GM23338 (cell line): ENCODE data around the gene CLSTN2. TPM values are rescaled to one million over a fixed set of nuclear protein-coding genes. Genes with fewer than 3 reads are reported as not detected.

Experiments
- ATAC-seq: fragments of 200-7000 bp; cut with Tn5 transposase; 3 replicates; pipeline ENCODE4 v1.9.1; 2020
- DNase-seq: peaks from one replicate; pipeline ENCODE4 v3.0.0-alpha.2; 2015; ENCODE audit warnings: low spot score
- H2AFZ ChIP-seq: fragments of 200-600 bp; sonication (generic); 2 replicates; pipeline ENCODE4 v1.8.0; 2016; ENCODE audit warnings: antibody characterized with exemption, mild to moderate bottlenecking, moderate library complexity
- H3F3A ChIP-seq: fragments of 200-600 bp; sonication (generic); replicated peaks from 2 replicates; pipeline ENCODE4 v1.8.0; 2017; ENCODE audit warnings: antibody characterized with exemption, mixed run types, low read depth
- H3K27ac ChIP-seq: fragments of 200-600 bp; sonication (generic); 2 replicates; pipeline ENCODE4 v1.6.1; 2016; ENCODE audit warnings: low read depth
- H3K27me3 ChIP-seq: fragments of 200-600 bp; sonication (generic); 2 replicates; pipeline ENCODE4 v1.8.0; 2016; ENCODE audit warnings: mild to moderate bottlenecking, mixed run types, moderate library complexity; ENCODE audit not compliant: insufficient read depth
- H3K36me3 ChIP-seq: fragments of 200-600 bp; sonication (generic); 2 replicates; pipeline ENCODE4 v1.8.0; 2016; ENCODE audit warnings: mild to moderate bottlenecking; ENCODE audit not compliant: insufficient read depth
- H3K4me1 ChIP-seq: fragments of 200-600 bp; sonication (generic); 2 replicates; pipeline ENCODE4 v1.8.0; 2016; ENCODE audit warnings: mild to moderate bottlenecking, moderate library complexity; ENCODE audit not compliant: insufficient read depth
- H3K4me2 ChIP-seq: fragments of 200-600 bp; sonication (generic); 2 replicates; pipeline ENCODE4 v1.7.1; 2017; ENCODE audit warnings: mixed run types
- H3K4me3 ChIP-seq: fragments of 200-600 bp; sonication (generic); 2 replicates; pipeline ENCODE4 v1.6.1; 2016; ENCODE audit warnings: mixed run types
- H3K79me2 ChIP-seq: fragments of 200-600 bp; sonication (generic); replicated peaks from 2 replicates; pipeline ENCODE4 v1.8.0; 2017; ENCODE audit warnings: mild to moderate bottlenecking; ENCODE audit not compliant: insufficient read depth
- H3K9me2 ChIP-seq: fragments of 200-600 bp; sonication (generic); 2 replicates; pipeline ENCODE4 v1.8.0; 2017; ENCODE audit not compliant: insufficient read depth
- H4K20me1 ChIP-seq: fragments of 200-600 bp; sonication (generic); replicated peaks from 2 replicates; pipeline ENCODE4 v1.8.0; 2017; ENCODE audit warnings: mild to moderate bottlenecking; ENCODE audit not compliant: insufficient read depth
- H3K27ac Mint-ChIP-seq: 2 replicates; pipeline ENCODE4 v1.8.0; 2020; ENCODE audit warnings: inconsistent platforms, mild to moderate bottlenecking, moderate library complexity, mixed read lengths
- H3K27me3 Mint-ChIP-seq: 3 replicates; pipeline ENCODE4 v1.8.0; 2022; ENCODE audit warnings: low read depth, mild to moderate bottlenecking, moderate library complexity, mixed read lengths, inconsistent platforms; ENCODE audit not compliant: insufficient read depth, poor library complexity
- H3K36me3 Mint-ChIP-seq: 3 replicates; pipeline ENCODE4 v1.8.0; 2021; ENCODE audit warnings: low read depth, mild to moderate bottlenecking, inconsistent platforms, moderate library complexity, mixed read lengths
- H3K4me1 Mint-ChIP-seq: 3 replicates; pipeline ENCODE4 v1.8.0; 2020; ENCODE audit warnings: mild to moderate bottlenecking, inconsistent platforms, mixed read lengths
- H3K4me3 Mint-ChIP-seq: 3 replicates; pipeline ENCODE4 v1.8.0; 2021; ENCODE audit warnings: moderate library complexity, mild to moderate bottlenecking, inconsistent platforms, mixed read lengths
- H3K9me3 Mint-ChIP-seq: 3 replicates; pipeline ENCODE4 v1.8.0; 2020; ENCODE audit warnings: moderate library complexity, mild to moderate bottlenecking, inconsistent platforms, mixed read lengths
- ETS1 ChIP-seq: IDR thresholded peaks from 2 replicates; pipeline ENCODE4 v1.6.1; 2016; ENCODE audit warnings: antibody characterized with exemption
- REST ChIP-seq: IDR thresholded peaks from one replicate; pipeline ENCODE4 v1.6.1; 2018; ENCODE audit warnings: antibody characterized with exemption; ENCODE audit not compliant: unreplicated experiment
- STAT1 ChIP-seq: IDR thresholded peaks from one replicate; pipeline ENCODE4 v1.6.1; 2016; ENCODE audit warnings: antibody characterized with exemption; ENCODE audit not compliant: unreplicated experiment
- ZNF462 ChIP-seq: fragments of 250-450 bp; sonication (Bioruptor Pico); IDR thresholded peaks from 2 replicates; pipeline ENCODE4 v1.5.0; 2020; ENCODE audit warnings: mild to moderate bottlenecking, moderate library complexity
- polyA plus RNA-seq: library from polyadenylated mRNA; unstranded; fragments of >200 nt; fragmentation: Nextera tagmentation; extraction: Ambion mirVana; gene quantifications from 2 replicates; pipeline ENCODE4 v1.2.1, GENCODE V29; 2016
- total RNA-seq: library from RNA; depleted of rRNA; stranded (reverse); fragments of >200 nt; shearing (Covaris generic); gene quantifications from 2 replicates; pipeline ENCODE4 v1.2.3, GENCODE V29; 2014

The CLSTN2 gene
- total and polyA plus RNA-seq, 2 experiments from 2014 or later: 0.11 to 0.83 TPM

DNA sequence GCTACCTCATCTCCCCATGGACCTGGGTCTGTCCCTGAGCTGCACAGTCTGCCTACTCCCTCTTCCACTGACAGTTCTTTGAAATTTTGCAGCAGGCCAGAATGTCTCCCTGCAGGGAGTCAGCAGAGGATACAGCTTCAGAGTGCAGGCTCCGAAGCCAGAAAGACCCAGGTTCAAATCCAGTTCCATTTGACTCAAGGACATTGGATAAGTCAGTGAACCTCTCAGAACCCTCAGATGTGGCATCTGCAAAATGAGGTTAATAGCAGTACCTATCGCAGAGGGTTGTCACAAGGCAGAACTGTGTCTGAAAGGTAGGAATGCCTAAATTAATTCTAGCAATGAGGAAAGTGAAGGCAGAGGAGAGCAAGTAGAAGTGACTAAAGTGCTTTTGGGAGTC is 498.4 kb downstream of the CLSTN2 start:
- Mint-ChIP-seq H3K9me3 (no peaks in the 10 kb centered on the region), H3K4me3 (no peak overlapping the region), H3K36me3 (no peaks in the 10 kb centered on the region), H3K4me1 (peaks cover 5% of the 10 kb centered on the region; the same call in 2 of the 3 replicates), H3K27ac (no peak overlapping the region), H3K27me3 (no peaks in the 10 kb centered on the region)
- H3K4me3 ChIP-seq: no peak overlapping the region
- H3K36me3 ChIP-seq: no peaks in the 10 kb centered on the region
- H3K79me2 ChIP-seq: no peaks in the 10 kb centered on the region
- no peaks in the 10 kb centered on the region for H3F3A ChIP-seq
- 0 out of 2 replicates have a peak, but pooled peaks cover 3% of the 10 kb centered on the region for H3K4me1 ChIP-seq
- H3K4me2 ChIP-seq: no peak overlapping the region
- TF ChIP-seq REST (no peak), ZNF462 (CRISPR knock-in tag) (no peak), ETS1 (no peak), STAT1 (no peak)
- no peak overlapping the region for H3K27ac ChIP-seq
- no peaks in the 10 kb centered on the region for H4K20me1 ChIP-seq
- ATAC-seq: no peak
- no peaks in the 10 kb centered on the region for H3K27me3 ChIP-seq
- no peak overlapping the region for H2AFZ ChIP-seq
- no peak for DNase-seq
- H3K9me2 ChIP-seq: 0 out of 2 replicates have a peak, but pooled peaks cover 7% of the 10 kb centered on the region
